NCI-H187 (cell line): ENCODE measurements around the gene CCP110.
A peak's percentile ranks its signal among the peaks of the same experiment; 100 is the strongest.

Experiments
- DNase-seq, 2 experiments: peaks; one replicate each; lab custom pipeline; 2025; lab: John Stamatoyannopoulos, UW

The CCP110 gene

DNA sequence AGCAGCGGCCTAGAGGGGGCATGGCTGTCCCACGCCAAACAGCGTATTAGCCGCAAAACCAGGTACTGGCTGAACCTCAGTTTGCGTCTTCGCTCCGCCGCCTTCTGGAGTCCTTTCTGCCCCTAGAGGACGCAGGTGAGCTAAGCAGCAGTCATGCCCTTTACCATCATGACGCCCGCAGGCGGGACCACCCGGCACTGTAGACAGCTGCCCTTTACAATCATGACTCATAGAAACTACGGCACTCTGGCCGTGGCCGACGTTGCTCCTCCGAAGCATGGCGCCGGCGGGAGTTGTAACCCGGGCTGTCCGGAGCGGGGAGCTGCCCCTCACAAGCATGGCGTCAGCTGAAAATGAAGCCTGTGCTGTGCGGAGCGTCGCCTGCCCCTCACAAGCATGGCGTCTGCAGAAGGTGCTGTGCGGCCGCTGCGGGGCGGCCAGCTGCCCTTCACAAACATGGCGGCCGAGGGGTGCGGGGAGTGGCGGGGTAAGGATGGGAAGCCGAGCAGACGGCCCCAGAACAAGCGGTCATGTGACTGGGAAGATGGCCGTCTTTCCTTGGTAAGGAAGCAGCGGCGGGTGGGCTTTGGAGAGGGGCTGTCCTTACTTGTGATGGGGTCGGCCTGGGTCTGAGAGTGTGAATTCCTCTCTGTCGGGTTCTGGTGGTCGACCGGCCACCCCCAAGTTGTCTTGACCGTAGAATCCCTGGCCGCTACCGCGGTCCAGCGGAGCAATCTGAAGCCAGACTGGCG, 31.6 kb downstream of the CCP110 start, which contains the start of gene VPS35L:
TSS of gene VPS35L (plus strand) at position 518 of the 752 bp plus-strand sequence. CDS start at position 545, 27 bp downstream.
- DNase-seq, result peak; percentile 73 to 88

GRCh38 chr16:19555938-19556771, 32.4 kb downstream of the CCP110 start:
- DNase-seq, result no peak

GRCh38 chr16:19559242-19559910, 35.6 kb downstream of the CCP110 start:
- DNase-seq, result no peak

GRCh38 chr16:19560078-19560477, 36.3 kb downstream of the CCP110 start:
- no peak for DNase-seq

DNA sequence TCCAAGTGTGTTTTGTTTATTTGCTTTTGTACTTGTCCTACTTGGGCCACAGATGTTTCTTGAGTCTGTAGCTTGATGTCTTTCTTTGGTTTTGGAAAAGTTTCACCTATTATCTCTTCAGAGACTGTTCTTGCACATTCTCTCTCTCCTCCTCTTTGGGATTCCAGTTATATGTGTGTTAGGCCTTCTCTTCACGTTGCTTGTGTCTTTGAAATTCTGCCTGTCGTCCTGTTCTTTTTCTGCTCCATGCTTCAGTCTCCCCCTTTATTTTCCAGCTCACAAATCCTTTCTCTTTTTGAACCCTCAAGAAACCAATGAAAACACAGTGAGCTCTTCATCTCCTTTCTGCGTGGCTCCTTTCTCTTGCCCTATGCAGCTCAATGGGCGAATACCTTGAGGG, 39.6 kb downstream of the CCP110 start:
- DNase-seq, result no peak

DNA sequence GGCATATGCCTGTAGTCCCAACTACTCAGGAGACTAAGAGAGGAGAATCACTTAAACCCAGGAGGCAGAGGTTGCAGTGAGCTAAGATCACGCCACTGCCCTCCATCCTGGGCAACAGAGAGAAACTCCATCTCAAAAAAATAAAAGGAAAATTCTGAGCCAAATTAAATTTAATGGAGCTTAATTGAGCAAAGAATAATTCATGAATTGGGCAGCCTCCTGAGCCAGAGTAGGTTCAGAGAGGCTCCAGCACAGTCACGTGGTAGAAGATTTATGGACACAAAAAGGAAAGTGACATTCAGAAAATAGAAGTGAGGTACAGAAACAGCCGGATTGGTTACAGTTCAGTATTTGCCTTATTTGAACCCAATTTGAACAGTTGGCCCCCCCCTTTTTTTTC, 42.6 kb downstream of the CCP110 start:
- DNase-seq, result no peak

- no peak for DNase-seq
Measured at GRCh38 chr16:19567560-19567959, 43.8 kb downstream of the CCP110 start.

- DNase-seq, result no peak
Measured at GRCh38 chr16:19573997-19574396, 50.3 kb downstream of the CCP110 start.

DNA sequence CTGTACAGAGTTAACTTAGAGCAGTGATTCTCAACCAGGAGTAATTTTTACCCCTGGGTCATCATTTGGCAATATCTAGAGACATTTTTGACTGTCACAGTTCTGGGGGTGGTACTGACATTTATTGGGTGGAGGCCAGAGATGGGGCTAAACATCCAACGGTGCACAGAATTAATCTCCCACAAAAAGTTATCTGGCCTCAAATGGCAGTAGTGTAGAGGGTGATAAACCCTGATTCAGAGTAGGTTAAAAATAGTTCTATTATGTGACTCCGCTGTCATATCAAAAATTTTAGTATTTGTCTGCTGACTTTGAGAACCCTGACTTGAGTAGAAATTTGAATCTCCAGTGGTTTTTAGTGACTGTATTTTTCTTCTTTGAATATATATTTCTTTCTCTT, 50.9 kb downstream of the CCP110 start:
- no peak for DNase-seq

- no peak for DNase-seq
Measured at GRCh38 chr16:19578378-19578971, 54.7 kb downstream of the CCP110 start.

DNA sequence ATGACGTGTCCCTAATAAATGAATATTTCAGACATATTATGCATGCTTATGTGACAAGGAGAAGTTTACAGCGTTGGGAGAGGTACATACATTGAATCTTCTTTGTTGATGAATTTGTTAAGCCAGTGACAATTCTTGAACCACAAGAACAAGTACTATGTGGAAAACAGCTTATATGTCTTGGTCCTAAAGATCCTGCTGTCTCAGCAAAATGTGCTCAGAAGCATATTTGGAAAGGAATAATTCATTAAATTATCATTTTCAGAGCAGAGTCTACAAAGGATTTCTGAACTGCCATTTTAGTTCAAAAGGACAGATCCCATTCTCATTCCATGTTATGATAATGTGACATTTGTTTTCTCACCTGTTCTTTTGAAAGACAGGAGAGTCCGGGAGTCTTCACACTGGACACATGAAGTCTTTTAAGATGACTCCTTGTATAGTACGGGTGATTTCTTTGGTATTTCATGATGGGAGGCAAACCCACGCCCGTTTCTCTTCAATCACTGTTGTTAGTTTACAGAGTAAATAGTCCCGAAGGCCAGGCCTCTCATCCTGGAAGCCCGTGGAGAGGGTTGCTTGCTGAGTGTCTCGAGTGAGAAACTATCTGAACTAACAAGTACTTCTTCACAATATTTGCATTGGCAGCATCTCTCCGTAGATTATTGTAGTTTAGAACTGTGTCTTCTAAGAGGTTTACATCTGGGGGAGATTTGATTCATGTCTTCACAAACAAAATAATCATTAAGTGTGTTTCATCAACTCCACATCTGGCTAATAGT, 58.5 kb downstream of the CCP110 start:
- no peak for DNase-seq

DNA sequence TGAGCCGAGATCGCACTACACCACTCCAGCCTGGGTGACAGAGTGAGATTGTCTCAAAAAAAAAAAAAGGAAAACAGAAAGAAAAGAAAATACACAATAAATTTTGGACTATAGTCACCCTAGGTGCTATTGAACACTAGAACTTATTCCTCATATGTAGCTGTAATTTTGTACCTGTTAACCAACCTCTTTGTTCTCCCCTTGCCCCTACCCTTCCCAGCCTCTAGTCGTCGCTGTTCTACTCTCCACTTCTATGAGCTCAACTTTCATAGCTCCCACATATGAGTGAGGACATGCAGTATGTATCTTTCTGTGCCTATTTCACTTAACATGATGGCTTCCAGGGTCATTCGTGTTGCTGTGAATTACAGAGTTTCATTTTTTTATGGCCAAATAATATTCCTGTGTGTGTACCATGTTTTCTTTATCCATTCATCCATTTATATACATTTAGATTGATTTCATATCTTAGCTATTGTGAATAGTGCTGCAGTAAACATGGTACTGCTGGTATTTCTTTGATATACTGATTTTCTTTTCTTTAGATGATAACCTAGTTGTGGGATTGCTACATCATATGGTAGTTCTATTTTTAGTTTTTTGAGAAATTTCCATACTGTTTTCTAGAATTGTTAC, 60.0 kb downstream of the CCP110 start:
- no peak for DNase-seq

DNA sequence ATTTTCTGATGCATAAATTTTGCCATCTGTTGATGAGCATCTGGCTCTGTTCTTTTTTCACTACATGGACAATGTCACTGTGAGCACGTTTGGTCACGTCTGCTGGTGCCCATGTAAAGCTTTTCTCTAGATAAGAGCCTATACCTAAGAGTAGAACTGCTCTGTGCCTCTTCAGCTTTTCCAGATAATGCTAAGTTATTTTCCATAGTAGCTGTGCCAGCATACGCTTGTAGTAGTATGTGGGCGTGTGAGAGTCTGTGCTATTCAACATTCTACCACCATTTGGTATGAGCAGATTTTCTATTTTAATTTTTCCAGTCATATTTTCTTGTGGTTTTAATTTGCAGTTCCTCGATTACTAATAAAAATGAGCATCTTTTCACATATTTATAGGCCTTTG, 64.9 kb downstream of the CCP110 start:
- DNase-seq, result no peak

- DNase-seq, result no peak
Measured at GRCh38 chr16:19589106-19589505, 65.4 kb downstream of the CCP110 start.

DNA sequence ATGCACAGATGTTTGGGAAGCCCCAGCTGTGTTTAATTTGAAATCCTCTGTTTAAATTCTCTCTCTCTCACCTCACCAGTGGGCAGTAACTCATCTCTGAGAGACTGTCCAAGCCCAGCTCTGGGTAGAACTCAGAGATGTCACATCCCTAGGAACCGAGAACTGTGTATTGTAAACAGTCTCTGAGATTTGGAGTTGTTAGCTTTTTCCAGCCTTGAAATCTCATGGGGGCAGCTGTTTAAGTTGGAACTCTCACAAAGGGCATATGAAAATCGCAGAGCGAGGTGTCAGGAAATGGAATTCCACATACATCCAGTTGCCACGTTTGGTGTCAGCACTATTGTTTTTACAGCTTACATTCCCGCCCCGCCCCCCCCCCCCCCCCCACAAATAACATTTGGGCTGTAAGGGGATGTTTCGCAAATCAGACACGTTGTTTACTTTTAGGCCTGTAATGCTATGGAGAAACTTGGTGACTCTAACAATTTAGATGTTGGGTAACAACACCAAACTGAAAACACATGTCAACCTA, 66.1 kb downstream of the CCP110 start:
- DNase-seq, result no peak

DNA sequence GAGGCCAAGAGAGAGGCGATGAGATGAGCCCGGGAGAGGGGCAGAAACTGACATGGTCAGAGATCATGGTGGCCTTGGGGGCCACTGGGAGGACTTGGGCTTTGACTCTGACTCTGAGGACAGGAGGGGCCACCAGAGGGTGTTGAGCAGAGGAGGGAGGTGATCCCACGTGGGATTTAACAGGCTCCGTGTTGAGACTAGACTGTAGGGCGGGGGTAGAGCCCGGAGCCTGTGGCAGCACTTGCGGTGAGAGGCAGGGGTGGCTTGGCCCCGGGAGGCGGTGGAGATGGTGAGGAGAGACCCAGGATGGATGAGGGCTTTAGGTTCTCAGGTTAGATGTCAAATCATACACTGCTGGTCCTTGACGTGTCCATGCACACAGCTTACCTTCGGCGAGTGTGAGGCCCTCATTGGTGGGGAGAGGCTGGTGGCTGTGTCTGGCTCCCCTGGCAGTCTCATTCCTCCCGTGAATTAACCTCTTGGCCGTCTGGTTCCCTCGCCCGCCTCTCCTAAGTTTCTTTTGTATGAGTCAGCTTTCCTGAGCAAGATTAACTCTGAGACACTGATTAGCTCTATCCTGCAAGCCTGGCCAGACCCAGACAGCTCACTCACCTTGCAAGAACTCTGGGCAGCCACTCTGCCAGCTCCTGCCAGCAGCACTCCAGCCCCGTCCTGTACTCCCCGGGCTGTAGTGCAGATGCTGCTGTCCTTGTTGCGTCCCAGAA, 71.5 kb downstream of the CCP110 start:
- DNase-seq, result no peak

GRCh38 chr16:19598805-19599510, 75.2 kb downstream of the CCP110 start:
- DNase-seq, result no peak

DNA sequence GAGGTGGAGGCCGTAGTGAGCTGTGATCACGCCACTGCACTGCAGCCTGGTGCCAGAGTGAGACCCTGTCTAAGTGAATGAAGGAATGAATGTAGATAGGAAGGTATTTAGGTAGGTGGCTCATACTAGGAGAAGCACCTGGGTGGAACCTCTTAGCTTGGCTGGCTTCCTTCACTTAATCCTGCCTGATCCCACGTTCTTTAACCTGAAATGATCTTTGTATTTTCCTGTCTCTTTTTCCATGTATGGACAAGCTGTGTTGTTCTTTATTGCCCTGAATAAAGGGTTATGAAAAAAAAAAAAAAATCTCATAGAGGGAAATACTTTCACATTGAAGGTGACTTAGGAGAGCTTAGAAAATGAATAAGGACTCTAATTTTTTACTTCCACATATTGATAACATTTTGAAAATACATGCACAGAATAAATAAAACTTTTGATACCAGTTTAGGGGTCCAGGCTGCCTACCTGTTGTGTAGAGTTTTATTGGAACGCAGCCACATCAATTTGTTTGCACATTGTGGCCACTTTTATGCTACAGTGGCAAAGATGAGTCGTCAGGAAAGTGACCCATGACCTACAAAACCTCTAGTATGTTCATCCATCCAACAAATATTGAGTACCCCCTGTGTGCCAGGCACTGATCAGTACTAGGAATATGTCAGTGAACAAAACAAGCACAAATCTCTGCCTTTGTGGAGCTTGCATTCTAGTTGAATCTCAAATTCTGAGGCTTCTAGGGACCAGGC, 76.4 kb downstream of the CCP110 start:
- no peak for DNase-seq
